ENCODE measurements around the gene BBS9. TPM values are rescaled to one million over a fixed set of nuclear protein-coding genes. Genes with fewer than 3 reads are reported as not detected.
A peak's percentile ranks its signal among the peaks of the same experiment; 100 is the strongest.

The BBS9 gene
- 28.4 TPM for total RNA-seq
- long read RNA-seq, partial matches to known transcripts = 0 of 8 reads
- long read RNA-seq, other reads (novel, unspliced or antisense) = 8 of 8 reads

DNA sequence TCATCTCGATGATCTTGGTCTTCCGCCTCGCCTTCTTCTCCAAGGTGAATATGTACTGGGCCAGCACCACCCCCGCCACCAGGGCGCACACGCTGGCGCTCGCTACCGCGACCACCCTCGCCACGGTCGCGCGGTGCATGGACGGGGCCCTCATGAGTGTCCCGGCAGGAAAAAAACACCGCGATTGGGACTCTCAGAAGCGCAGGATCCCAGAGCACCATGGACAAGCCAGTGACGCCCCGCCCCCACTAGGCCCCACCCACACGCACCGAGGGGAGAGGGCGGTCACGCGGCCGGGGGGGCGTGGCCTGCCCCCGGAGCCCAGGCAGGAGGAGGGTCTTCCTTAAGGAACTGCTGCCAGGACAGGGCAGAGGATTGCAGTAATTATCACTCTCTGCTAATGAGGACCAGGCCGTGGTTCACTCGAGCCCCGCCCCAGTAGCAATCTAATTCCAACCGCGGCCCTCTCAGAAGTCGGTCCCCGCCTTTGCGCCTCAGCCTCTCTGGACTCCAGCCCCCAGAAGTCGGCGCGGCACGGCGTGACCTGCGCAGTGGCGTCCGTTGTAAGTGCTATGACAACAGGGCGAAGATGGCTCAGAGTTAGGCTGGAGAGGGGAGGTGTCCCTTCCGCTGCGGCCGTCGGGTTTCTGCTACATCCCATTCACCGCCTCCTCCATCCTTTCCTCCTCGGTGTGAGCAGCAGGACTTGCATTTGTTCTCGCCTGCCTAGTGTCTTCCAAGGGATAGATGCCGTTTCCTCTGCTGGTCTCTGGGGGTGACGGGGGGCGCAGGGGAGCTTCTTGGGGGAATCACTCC is at the start of gene BBS9:
TSS of gene BBS9 (plus strand) at position 575 of the 816 bp plus-strand sequence. CDS start 16,689 bp downstream, outside the sequence.
- ATAC-seq = peak; percentile 100

DNA sequence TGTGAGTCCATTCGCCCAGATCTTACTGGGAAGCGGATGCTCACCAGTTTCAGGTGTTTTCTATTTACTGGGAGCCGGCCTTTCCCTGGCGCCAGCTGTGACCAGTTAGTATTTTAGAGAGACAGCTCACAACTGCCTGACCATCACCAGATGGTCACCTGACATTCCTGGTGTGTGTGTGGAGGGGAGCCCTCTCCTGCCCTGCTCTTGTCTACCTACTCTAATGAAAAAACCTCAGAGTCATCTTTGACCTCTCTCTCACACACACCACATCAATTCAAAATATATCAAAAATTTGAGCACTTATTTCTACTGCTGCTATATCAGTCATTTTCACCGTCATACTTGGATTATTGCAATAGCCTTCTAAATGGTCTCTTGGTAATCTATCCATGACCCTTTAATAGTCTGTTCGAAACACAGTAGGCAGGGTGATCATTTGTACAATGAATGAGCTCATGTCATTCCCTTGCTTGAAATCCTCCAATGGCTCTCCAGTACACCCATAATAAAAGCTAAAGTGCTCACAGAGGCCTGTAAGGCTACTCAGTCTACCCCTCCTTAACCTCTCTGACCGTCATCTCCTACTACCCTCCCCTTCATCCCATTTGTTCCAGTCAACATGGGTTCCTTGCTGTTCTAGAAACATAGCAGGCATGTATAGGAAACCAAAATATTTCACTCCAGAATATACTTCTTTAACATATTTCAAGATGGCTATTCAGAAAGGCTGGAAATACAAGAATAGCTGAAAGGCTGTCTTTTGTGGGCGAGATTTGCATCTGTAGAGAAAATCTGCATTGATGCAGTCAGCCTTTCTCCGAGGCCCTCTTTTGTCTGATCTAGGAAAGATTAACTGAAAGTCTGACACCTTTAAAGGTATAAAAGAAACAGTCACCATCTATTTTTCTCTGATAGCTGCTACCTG is 49.3 kb upstream of the BBS9 start:
- Histone ChIP-seq H3K36me3 (no peaks in the 10 kb centered on the region), H3K27ac (no peak overlapping the region), H3K4me1 (no peaks in the 10 kb centered on the region), H3K9me3 (no peaks in the 10 kb centered on the region), H3K27me3 (ENCODE audit: low read depth) (no peaks in the 10 kb centered on the region), H3K4me3 (no peak overlapping the region)
- intact Hi-C loops (cut with DNase I) = no loop called here
- DNase-seq = no peak
- TF ChIP-seq, protein P1, sequence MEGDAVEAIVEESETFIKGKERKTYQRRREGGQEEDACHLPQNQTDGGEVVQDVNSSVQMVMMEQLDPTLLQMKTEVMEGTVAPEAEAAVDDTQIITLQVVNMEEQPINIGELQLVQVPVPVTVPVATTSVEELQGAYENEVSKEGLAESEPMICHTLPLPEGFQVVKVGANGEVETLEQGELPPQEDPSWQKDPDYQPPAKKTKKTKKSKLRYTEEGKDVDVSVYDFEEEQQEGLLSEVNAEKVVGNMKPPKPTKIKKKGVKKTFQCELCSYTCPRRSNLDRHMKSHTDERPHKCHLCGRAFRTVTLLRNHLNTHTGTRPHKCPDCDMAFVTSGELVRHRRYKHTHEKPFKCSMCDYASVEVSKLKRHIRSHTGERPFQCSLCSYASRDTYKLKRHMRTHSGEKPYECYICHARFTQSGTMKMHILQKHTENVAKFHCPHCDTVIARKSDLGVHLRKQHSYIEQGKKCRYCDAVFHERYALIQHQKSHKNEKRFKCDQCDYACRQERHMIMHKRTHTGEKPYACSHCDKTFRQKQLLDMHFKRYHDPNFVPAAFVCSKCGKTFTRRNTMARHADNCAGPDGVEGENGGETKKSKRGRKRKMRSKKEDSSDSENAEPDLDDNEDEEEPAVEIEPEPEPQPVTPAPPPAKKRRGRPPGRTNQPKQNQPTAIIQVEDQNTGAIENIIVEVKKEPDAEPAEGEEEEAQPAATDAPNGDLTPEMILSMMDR (IDR thresholded peaks at IDR 0.05) = no peak
- no peak for ATAC-seq

More for the DNA sequence above, at the start of gene BBS9:
- Histone ChIP-seq H3K27ac (peak within 1 kb of the TSS; percentile 76), H3K4me1 (peaks cover 10% of the 10 kb centered on the region), H3K4me3 (peak within 1 kb of the TSS; percentile 77), H3K27me3 (ENCODE audit: low read depth) (no peaks in the 10 kb centered on the region), H3K36me3 (no peaks in the 10 kb centered on the region), H3K9me3 (no peaks in the 10 kb centered on the region)
- intact Hi-C loops (cut with DNase I) = no loop called here
- peak; percentile 95 for DNase-seq
- TF ChIP-seq, protein P1 (IDR thresholded peaks at IDR 0.05) = no peak

- no peak overlapping the region for H3K27ac ChIP-seq
- ATAC-seq = no peak
- intact Hi-C loops (cut with DNase I) = no loop called here
- no peaks in the 10 kb centered on the region for H3K27me3 ChIP-seq (ENCODE audit: low read depth)
- H3K9me3 ChIP-seq = no peaks in the 10 kb centered on the region
- H3K36me3 ChIP-seq = no peaks in the 10 kb centered on the region
- TF ChIP-seq, protein P1 (IDR thresholded peaks at IDR 0.05) = no peak
- H3K4me3 ChIP-seq = no peak overlapping the region
- no peak for DNase-seq
- no peaks in the 10 kb centered on the region for H3K4me1 ChIP-seq
Measured at GRCh38 chr7:33087356-33087755, 42.0 kb upstream of the BBS9 start.

DNA sequence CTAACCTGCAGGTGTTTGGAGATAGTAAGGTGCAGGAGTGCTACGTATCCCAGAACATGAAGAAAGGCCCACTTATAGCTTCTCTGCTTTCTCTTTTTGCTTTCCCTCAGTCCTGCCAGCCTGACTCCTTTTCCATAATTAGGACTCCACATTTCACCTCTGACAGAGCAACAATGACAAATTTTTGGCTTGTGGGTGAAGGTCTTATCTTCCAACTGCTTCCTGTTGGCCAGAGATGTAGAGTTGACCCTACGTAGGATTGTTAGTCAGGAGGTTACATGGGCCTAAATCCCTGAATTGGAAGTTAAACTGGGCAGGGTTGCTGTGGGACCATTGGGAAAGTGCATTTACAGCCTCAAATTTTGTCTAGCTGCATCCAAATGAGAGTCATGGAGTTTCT is 41.5 kb upstream of the BBS9 start:
- TF ChIP-seq, protein P1 (IDR thresholded peaks at IDR 0.05) = no peak

GRCh38 chr7:33089142-33089541 is 40.2 kb upstream of the BBS9 start:
- intact Hi-C loops (cut with DNase I) = no loop called here
- no peaks in the 10 kb centered on the region for H3K4me1 ChIP-seq
- ATAC-seq = no peak
- no peak overlapping the region for H3K4me3 ChIP-seq
- no peaks in the 10 kb centered on the region for H3K9me3 ChIP-seq
- H3K36me3 ChIP-seq = peaks cover 13% of the 10 kb centered on the region
- no peaks in the 10 kb centered on the region for H3K27me3 ChIP-seq (ENCODE audit: low read depth)
- no peak overlapping the region for H3K27ac ChIP-seq
- DNase-seq = no peak
- TF ChIP-seq, protein P1 (IDR thresholded peaks at IDR 0.05) = no peak

More for the DNA sequence above, 41.5 kb upstream of the BBS9 start:
- H3K9me3 ChIP-seq = no peaks in the 10 kb centered on the region
- no peaks in the 10 kb centered on the region for H3K27me3 ChIP-seq (ENCODE audit: low read depth)
- peaks cover under 1% of the 10 kb centered on the region for H3K36me3 ChIP-seq
- intact Hi-C loops (cut with DNase I) = no loop called here
- no peak overlapping the region for H3K27ac ChIP-seq
- ATAC-seq (no peak), DNase-seq (no peak)
- H3K4me1 ChIP-seq = no peaks in the 10 kb centered on the region
- no peak overlapping the region for H3K4me3 ChIP-seq
